Gastroesophageal sphincter (tissue), 4 donors: ENCODE measurements around the gene FUT9. TPM values are rescaled to one million over a fixed set of nuclear protein-coding genes. Genes with fewer than 3 reads are reported as not detected.
"Not testable (repeated sequence)": the region's sequence is repeated elsewhere in the genome, so short reads cannot be mapped to it uniquely, and the experiment has no call there.

Experiments
- ATAC-seq: fragments of 150-250 bp; one replicate; pipeline ENCODE4 v1.9.1; 2016; ENCODE audit warnings: mild to moderate bottlenecking, moderate library complexity
- H3K27ac ChIP-seq, 4 donors: fragments of 200-600 bp; sonication (generic) in 3 of 4; 1 replicate in 3 of 4; 2 replicates in 1 of 4; pipeline ENCODE4 v1.5.1; 2016 to 2019
- H3K27me3 ChIP-seq: fragments of 200-600 bp; sonication (generic); one replicate; pipeline ENCODE4 v1.5.1; 2019
- H3K36me3 ChIP-seq, 2 donors: fragments of 200-600 bp; sonication (generic); one replicate each; pipeline ENCODE4 v1.5.1; 2019; ENCODE audit warnings: control low read depth in 1 of 2
- H3K4me1 ChIP-seq, 3 donors: fragments of 200-600 bp; sonication (generic); 1 replicate in 2 of 3; 2 replicates in 1 of 3; pipeline ENCODE4 v1.5.1; 2016 to 2019; ENCODE audit warnings: control low read depth in 2 of 3
- H3K4me3 ChIP-seq, 2 donors: fragments of 200-600 bp; sonication (generic); one replicate each; pipeline ENCODE4 v1.5.1; 2019; ENCODE audit warnings: mild to moderate bottlenecking in 1 of 2, moderate library complexity in 1 of 2
- H3K9me3 ChIP-seq, 3 donors: fragments of 200-600 bp; sonication (generic); one replicate each; pipeline ENCODE4 v1.5.1; 2017 to 2019; ENCODE audit warnings: control low read depth in 2 of 3
- EP300 ChIP-seq: sonication (generic); formaldehyde crosslinking; IDR thresholded peaks from one replicate; pipeline ENCODE4 v1.6.1; 2017; ENCODE audit warnings: antibody characterized with exemption, mild to moderate bottlenecking
- POLR2A ChIP-seq, 2 donors: fragments of 450-650 bp; IDR thresholded peaks; one replicate each; pipeline ENCODE4 v1.6.1; 2017; ENCODE audit warnings: antibody characterized with exemption in 2 of 2, mild to moderate bottlenecking in 2 of 2, moderate library complexity in 1 of 2
- POLR2AphosphoS5 ChIP-seq: sonication (generic); formaldehyde crosslinking; IDR thresholded peaks from one replicate; pipeline ENCODE4 v1.6.1; 2017; ENCODE audit warnings: antibody characterized with exemption
- WGBS, 2 donors: methylation state at CpG; one replicate each; pipeline ENCODE4 v1.1.5; 2018; ENCODE audit warnings: low coverage in 1 of 2; 5-methylcytosine and 5-hydroxymethylcytosine counted together
- total RNA-seq, 4 donors: library from RNA; depleted of rRNA; stranded (reverse); fragments of >200 nt; gene quantifications; one replicate each; pipeline ENCODE4 v1.1.0, GENCODE V29; 2016
- TF ChIP-seq, protein P1 (sequence below), 4 experiments: fragments of 200-600 bp in 2 of 4; fragments of 450-650 bp in 2 of 4; sonication (generic) in 1 of 4; IDR thresholded peaks; one replicate each; pipeline ENCODE4 v1.5.1; 2017 to 2019; ENCODE audit warnings: antibody characterized with exemption in 4 of 4, mild to moderate bottlenecking in 2 of 4, moderate library complexity in 2 of 4

Gene FUT9
- total RNA-seq, 4 donors from 2014 or later, result under 0.01 TPM; not detected in 3

DNA sequence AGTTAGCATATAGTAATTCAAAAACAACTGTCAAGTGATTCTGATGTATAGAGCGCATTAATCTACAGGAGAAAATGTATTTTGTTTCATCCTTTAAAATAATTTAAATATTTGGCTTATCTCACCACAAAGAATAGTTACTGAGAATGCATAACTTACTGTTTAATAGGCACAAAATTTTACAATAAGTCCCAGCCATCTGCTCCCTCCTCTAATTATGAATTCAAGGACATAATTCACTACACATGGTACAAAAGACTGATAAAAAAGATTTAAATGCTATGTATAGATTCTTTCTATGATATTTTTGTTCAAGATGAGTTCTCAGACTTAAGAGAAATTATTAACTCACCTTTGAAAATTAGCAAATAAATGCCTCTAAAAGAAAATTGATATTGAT, 242.0 kb downstream of the FUT9 start:
- Histone ChIP-seq H3K4me3 (no peak overlapping the region), H3K36me3 (no peaks in the 10 kb centered on the region), H3K27ac (no peak overlapping the region), H3K4me1 (no peaks in the 10 kb centered on the region), H3K27me3 (no peaks in the 10 kb centered on the region), H3K9me3 (no peaks in the 10 kb centered on the region)
- 86 to 100% methylated on average over 1 of the region's 1 CpG for WGBS, 2 donors
- TF ChIP-seq, protein P1, sequence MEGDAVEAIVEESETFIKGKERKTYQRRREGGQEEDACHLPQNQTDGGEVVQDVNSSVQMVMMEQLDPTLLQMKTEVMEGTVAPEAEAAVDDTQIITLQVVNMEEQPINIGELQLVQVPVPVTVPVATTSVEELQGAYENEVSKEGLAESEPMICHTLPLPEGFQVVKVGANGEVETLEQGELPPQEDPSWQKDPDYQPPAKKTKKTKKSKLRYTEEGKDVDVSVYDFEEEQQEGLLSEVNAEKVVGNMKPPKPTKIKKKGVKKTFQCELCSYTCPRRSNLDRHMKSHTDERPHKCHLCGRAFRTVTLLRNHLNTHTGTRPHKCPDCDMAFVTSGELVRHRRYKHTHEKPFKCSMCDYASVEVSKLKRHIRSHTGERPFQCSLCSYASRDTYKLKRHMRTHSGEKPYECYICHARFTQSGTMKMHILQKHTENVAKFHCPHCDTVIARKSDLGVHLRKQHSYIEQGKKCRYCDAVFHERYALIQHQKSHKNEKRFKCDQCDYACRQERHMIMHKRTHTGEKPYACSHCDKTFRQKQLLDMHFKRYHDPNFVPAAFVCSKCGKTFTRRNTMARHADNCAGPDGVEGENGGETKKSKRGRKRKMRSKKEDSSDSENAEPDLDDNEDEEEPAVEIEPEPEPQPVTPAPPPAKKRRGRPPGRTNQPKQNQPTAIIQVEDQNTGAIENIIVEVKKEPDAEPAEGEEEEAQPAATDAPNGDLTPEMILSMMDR (IDR thresholded peaks at IDR 0.05), result no peak
- TF ChIP-seq POLR2A (IDR thresholded peaks at IDR 0.05) (no peak), POLR2AphosphoS5 (no peak), EP300 (no peak)
- ATAC-seq, result no peak

DNA sequence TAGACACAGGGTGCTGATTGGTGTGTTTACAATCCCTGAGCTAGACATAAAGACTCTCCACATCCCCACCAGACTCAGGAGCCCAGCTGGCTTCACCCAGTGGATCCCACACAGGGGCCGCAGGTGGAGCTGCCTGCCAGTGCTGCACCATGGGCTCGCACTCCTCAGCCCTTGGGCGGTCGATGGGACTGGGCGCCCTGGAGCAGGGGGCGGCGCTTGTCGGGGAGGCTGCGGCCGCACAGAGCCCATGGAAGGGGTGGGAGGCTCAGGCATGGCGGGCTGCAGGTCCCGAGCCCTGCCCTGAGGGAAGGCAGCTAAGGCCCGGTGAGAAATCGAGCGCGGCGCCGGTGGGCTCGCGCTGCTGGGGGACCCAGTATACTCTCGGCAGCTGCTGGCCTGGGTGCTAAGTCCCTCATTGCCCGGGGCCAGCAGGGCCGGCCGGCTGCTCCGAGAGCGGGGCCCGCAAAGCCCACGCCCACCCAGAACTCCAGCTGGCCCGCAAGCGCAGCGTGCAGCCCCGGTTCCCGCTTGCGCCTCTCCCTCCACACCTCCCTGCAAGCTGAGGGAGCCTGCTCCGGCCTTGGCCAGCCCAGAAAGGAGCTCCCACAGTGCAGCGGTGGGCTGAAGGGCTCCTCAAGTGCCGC, 245.1 kb downstream of the FUT9 start:
- H3K9me3 ChIP-seq, H3K27ac ChIP-seq, ATAC-seq, H3K4me3 ChIP-seq, H3K36me3 ChIP-seq, H3K4me1 ChIP-seq, H3K27me3 ChIP-seq: not testable (repeated sequence)
- no CpG with 5 or more reads among the region's 37 CpGs for WGBS, 2 donors
